Measurements from ENCODE around the gene ST6GALNAC6. TPM values are rescaled to one million over a fixed set of nuclear protein-coding genes. Genes with fewer than 3 reads are reported as not detected.
A peak's percentile ranks its signal among the peaks of the same experiment; 100 is the strongest.

Gene ST6GALNAC6
- total and polyA plus RNA-seq, 2 experiments from 2014 or later = 31.8 to 47.7 TPM

- Histone ChIP-seq H3K27ac (peak overlapping the region; percentile 80), H3K36me3 (replicated peaks; ENCODE audit: insufficient read depth, low read depth) (no peaks in the 10 kb centered on the region), H3K4me1 (ENCODE audit: insufficient read depth) (peaks cover 15% of the 10 kb centered on the region), H3K4me3 (no peak overlapping the region), H3K9me3 (ENCODE audit: low read depth) (no peaks in the 10 kb centered on the region), H4K20me1 (ENCODE audit: insufficient read depth, poor library complexity, severe bottlenecking) (no peaks in the 10 kb centered on the region), H3K27me3 (no peaks in the 10 kb centered on the region), H2AFZ (no peak overlapping the region), H3K4me2 (no peak overlapping the region), H3K79me2 (no peaks in the 10 kb centered on the region), H3K9me2 (replicated peaks; ENCODE audit: insufficient read depth) (no peaks in the 10 kb centered on the region)
- TF ChIP-seq CTCF (IDR thresholded peaks at IDR 0.05; ENCODE audit: poor library complexity) (no peak), EZH2 (IDR thresholded peaks at IDR 0.05; ENCODE audit: borderline replicate concordance) (no peak)
- DNase-seq (ENCODE audit: low spot score) = peak; percentile 42
- WGBS (ENCODE audit: low lambda C conversion rate, missing lambda C conversion rate) = 70% methylated on average over 9 of the region's 17 CpGs
These were observed 63.3 kb downstream of the ST6GALNAC6 start for GRCh38 chr9:127835991-127836516.

Small RNAs within 50 kb of the gene (microRNA-seq; reads per million reads assigned to microRNA genes)
- not detected for gene MIR4672

Small RNAs within 50 kb of the gene (small RNA-seq; reads per million reads assigned to genes)
- gene MIR4672 = not detected
- not detected for gene RNA5SP296

Other genes starting within 250 kb of the ST6GALNAC6 start
- not detected in 2 replicates for gene CFAP157, start 192.6 kb downstream of the ST6GALNAC6 start, total RNA-seq
- 0.15 and 0.51 TPM in 2 replicates for gene CFAP157, start 192.6 kb downstream of the ST6GALNAC6 start, polyA plus RNA-seq
- gene PTRH1, start 183.9 kb downstream of the ST6GALNAC6 start, total RNA-seq = 9.8 and 13.5 TPM in 2 replicates
- 24.5 and 25.9 TPM in 2 replicates for gene PTRH1, start 183.9 kb downstream of the ST6GALNAC6 start, polyA plus RNA-seq
- gene TTC16, start 183.5 kb downstream of the ST6GALNAC6 start, total RNA-seq = 0.24 TPM in 1 of 2 replicates, not detected in the other
- gene TTC16, start 183.5 kb downstream of the ST6GALNAC6 start, polyA plus RNA-seq = not detected in 2 replicates
- gene TOR2A, start 164.3 kb downstream of the ST6GALNAC6 start, total RNA-seq = 16.8 and 17.1 TPM in 2 replicates
- gene TOR2A, start 164.3 kb downstream of the ST6GALNAC6 start, polyA plus RNA-seq = 21.3 and 28.8 TPM in 2 replicates
- gene SH2D3C, start 120.9 kb downstream of the ST6GALNAC6 start, total RNA-seq = 0.23 and 0.96 TPM in 2 replicates
- gene SH2D3C, start 120.9 kb downstream of the ST6GALNAC6 start, polyA plus RNA-seq = 0.89 and 2.2 TPM in 2 replicates
- gene CDK9, start 113.6 kb downstream of the ST6GALNAC6 start, total RNA-seq = 53.5 and 84.6 TPM in 2 replicates
- gene CDK9, start 113.6 kb downstream of the ST6GALNAC6 start, polyA plus RNA-seq = 91.4 and 92.3 TPM in 2 replicates
- 27.4 and 30.9 TPM in 2 replicates for gene FPGS, start 96.7 kb downstream of the ST6GALNAC6 start, total RNA-seq
- 48.5 and 52.2 TPM in 2 replicates for gene FPGS, start 96.7 kb downstream of the ST6GALNAC6 start, polyA plus RNA-seq
- gene ENG, start 44.9 kb downstream of the ST6GALNAC6 start, total RNA-seq = 3.2 and 6.8 TPM in 2 replicates
- gene ENG, start 44.9 kb downstream of the ST6GALNAC6 start, polyA plus RNA-seq = 19.4 and 21.2 TPM in 2 replicates
- 28.3 and 39.8 TPM in 2 replicates for gene AK1, start 21.9 kb downstream of the ST6GALNAC6 start, total RNA-seq
- gene AK1, start 21.9 kb downstream of the ST6GALNAC6 start, polyA plus RNA-seq = 85.9 and 91.3 TPM in 2 replicates
- 13.2 and 14.6 TPM in 2 replicates for gene ST6GALNAC4, start 17.4 kb upstream of the ST6GALNAC6 start, total RNA-seq
- gene ST6GALNAC4, start 17.4 kb upstream of the ST6GALNAC6 start, polyA plus RNA-seq = 14.3 and 15.2 TPM in 2 replicates
- 1.6 and 3.7 TPM in 2 replicates for gene PIP5KL1, start 31.2 kb upstream of the ST6GALNAC6 start, total RNA-seq
- gene PIP5KL1, start 31.2 kb upstream of the ST6GALNAC6 start, polyA plus RNA-seq = 1.4 and 2.5 TPM in 2 replicates
- 19.2 and 22.4 TPM in 2 replicates for gene DPM2, start 38.3 kb upstream of the ST6GALNAC6 start, total RNA-seq
- 57.1 and 61.9 TPM in 2 replicates for gene DPM2, start 38.3 kb upstream of the ST6GALNAC6 start, polyA plus RNA-seq
- 38.1 and 47.9 TPM in 2 replicates for gene EEIG1, start 81.4 kb upstream of the ST6GALNAC6 start, total RNA-seq
- 43.6 and 44.1 TPM in 2 replicates for gene EEIG1, start 81.4 kb upstream of the ST6GALNAC6 start, polyA plus RNA-seq
- gene NAIF1, start 167.7 kb upstream of the ST6GALNAC6 start, total RNA-seq = 9.6 and 10.3 TPM in 2 replicates
- gene NAIF1, start 167.7 kb upstream of the ST6GALNAC6 start, polyA plus RNA-seq = 7.0 and 8.0 TPM in 2 replicates
- 52.4 and 62.3 TPM in 2 replicates for gene SLC25A25, start 168.6 kb upstream of the ST6GALNAC6 start, total RNA-seq
- gene SLC25A25, start 168.6 kb upstream of the ST6GALNAC6 start, polyA plus RNA-seq = 40.1 and 51.0 TPM in 2 replicates
- 29.4 and 36.5 TPM in 2 replicates for gene PTGES2, start 228.1 kb upstream of the ST6GALNAC6 start, total RNA-seq
- 68.1 and 81.7 TPM in 2 replicates for gene PTGES2, start 228.1 kb upstream of the ST6GALNAC6 start, polyA plus RNA-seq
- 5.3 and 14.3 TPM in 2 replicates for gene LCN2, start 249.8 kb upstream of the ST6GALNAC6 start, total RNA-seq
- gene LCN2, start 249.8 kb upstream of the ST6GALNAC6 start, polyA plus RNA-seq = 5.6 and 12.8 TPM in 2 replicates